HepG2 (cell line): ENCODE measurements around the gene SHROOM1. TPM values are rescaled to one million over a fixed set of nuclear protein-coding genes. Genes with fewer than 3 reads are reported as not detected.

Experiments
- MAFK ChIP-seq, 2 experiments: IDR thresholded peaks in 1 of 2; conservative IDR thresholded peaks in 1 of 2; 2 replicates each; pipeline ENCODE4 v1.6.1; 2011; ENCODE audit warnings: improper control_type of control experiment in 2 of 2, low read length in 2 of 2
- SRSF9 ChIP-seq: fragments of 200-400 bp; formaldehyde crosslinking; IDR thresholded peaks from 2 replicates; pipeline ENCODE4 v1.6.1; 2018; ENCODE audit warnings: borderline replicate concordance, mild to moderate bottlenecking, low read depth, low read length; ENCODE audit not compliant: insufficient read depth, poor library complexity, severe bottlenecking
- TBX3 ChIP-seq: fragments of 450-650 bp; IDR thresholded peaks from 2 replicates; pipeline ENCODE4 v1.6.1; 2017; ENCODE audit warnings: antibody characterized with exemption, mild to moderate bottlenecking, inconsistent platforms, borderline replicate concordance
- ZBTB7B ChIP-seq: sonication (generic); formaldehyde crosslinking; IDR thresholded peaks from 2 replicates; pipeline ENCODE4 v1.4.0; 2020; ENCODE audit warnings: missing genetic modification reagents
- ZNF263 ChIP-seq: sonication (generic); formaldehyde crosslinking; IDR thresholded peaks from 2 replicates; pipeline ENCODE4 v1.4.0; 2020; ENCODE audit warnings: missing genetic modification reagents
- ZNF331 ChIP-seq: sonication (generic); formaldehyde crosslinking; IDR thresholded peaks from 2 replicates; pipeline ENCODE4 v1.4.0; 2020; ENCODE audit warnings: missing genetic modification reagents
- ZNF619 ChIP-seq: sonication (generic); formaldehyde crosslinking; IDR thresholded peaks from 2 replicates; pipeline ENCODE4 v1.4.0; 2020; ENCODE audit warnings: mild to moderate bottlenecking, missing genetic modification reagents
- polyA plus RNA-seq, 8 experiments: library from polyadenylated mRNA; depleted of rRNA in 3 of 8; stranded (reverse) in 7 of 8; unstranded in 1 of 8; fragments of >200 nt; fragmentation: Illumina TruSeq in 4 of 8; extraction: Trizol in 4 of 8; gene quantifications; 2 replicates each; pipeline versions ENCODE4 v1.2.1 to v1.2.3, GENCODE V29; 2011 to 2016; ENCODE audit warnings: low read depth in 4 of 8, missing spikeins in 1 of 8, mixed read lengths in 1 of 8; ENCODE audit not compliant: insufficient read depth in 1 of 8
- total RNA-seq, 5 experiments: library from RNA; depleted of rRNA; stranded (reverse); fragments of >200 nt; fragmentation: Illumina TruSeq; extraction: Trizol; gene quantifications; 2 replicates each; pipeline ENCODE4 v1.2.3, GENCODE V29; 2016; ENCODE audit warnings: low read depth in 1 of 5
- TF ChIP-seq, protein P1 (sequence below): sonication (generic); formaldehyde crosslinking; IDR thresholded peaks from 2 replicates; pipeline ENCODE4 v1.5.0; 2020; ENCODE audit warnings: missing genetic modification reagents, mild to moderate bottlenecking, borderline replicate concordance
- TF ChIP-seq, protein P2 (sequence below): sonication (generic); formaldehyde crosslinking; IDR thresholded peaks from 2 replicates; pipeline ENCODE4 v1.4.0; 2020; ENCODE audit warnings: missing genetic modification reagents
- TF ChIP-seq, protein P3 (sequence below): sonication (generic); formaldehyde crosslinking; IDR thresholded peaks from 2 replicates; pipeline ENCODE4 v1.4.0; 2020; ENCODE audit warnings: mild to moderate bottlenecking, missing genetic modification reagents
- TF ChIP-seq, protein P4 (sequence below), 2 experiments: sonication (generic) in 1 of 2; formaldehyde crosslinking in 1 of 2; IDR thresholded peaks; 2 replicates each; pipeline versions ENCODE4 v1.6.1 to v1.9.0; 2014 to 2022; ENCODE audit warnings: antibody characterized with exemption in 1 of 2, borderline replicate concordance in 1 of 2, inconsistent platforms in 1 of 2, low read depth in 1 of 2, missing genetic modification reagents in 1 of 2

Gene SHROOM1
- total and polyA plus RNA-seq, 2 of the 13 experiments (the other 11 are each of a cell fraction or from before 2014, with no cell fraction given): 18.2 to 25.7 TPM

DNA sequence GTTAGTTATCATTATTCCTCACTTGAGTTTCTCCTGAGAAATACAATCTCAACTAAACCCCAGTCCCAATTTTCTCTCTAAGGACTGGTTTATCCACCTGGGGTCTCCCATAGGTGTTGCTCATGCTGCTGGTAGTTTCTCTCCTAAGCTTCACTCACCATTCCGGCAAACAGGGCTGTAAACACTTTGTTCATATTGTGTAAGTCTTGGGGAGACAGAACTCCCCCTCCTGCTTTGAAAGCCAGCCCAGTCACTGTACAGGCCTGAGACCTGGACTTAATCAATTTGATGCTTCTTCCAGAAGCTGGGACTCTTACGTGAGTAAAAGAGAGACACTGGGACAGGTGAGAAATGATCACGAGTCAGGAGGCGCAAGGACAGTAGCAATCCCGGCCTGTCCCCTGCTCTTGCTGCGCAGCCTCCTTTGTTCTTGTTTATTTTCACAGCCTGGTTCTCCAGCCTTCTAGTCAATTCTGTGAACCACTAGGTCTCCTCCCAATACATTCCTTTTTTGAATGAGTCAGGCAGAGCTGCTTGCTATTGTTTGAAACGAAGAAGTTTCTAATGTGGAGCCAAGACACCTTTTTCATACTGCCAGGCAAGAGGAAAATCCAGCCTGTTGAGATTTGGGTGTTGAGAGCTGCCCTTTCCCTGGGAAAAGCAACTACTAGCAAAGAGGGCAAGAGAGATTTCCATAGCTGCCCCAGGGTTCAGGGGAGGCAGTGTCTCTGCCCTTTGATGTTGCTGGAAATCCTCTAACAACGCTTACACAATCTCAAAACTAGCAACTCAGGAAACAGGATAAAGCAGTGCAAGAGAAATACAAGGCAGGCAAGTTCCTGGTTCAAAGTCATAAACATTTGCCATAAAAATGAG is 9.2 kb upstream of the SHROOM1 start (continued):
- TF ChIP-seq, protein P1, sequence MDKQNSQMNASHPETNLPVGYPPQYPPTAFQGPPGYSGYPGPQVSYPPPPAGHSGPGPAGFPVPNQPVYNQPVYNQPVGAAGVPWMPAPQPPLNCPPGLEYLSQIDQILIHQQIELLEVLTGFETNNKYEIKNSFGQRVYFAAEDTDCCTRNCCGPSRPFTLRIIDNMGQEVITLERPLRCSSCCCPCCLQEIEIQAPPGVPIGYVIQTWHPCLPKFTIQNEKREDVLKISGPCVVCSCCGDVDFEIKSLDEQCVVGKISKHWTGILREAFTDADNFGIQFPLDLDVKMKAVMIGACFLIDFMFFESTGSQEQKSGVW: no peak
- TF ChIP-seq ZNF331 (CRISPR knock-in tag) (peak; percentile 84), ZNF263 (CRISPR knock-in tag) (0 out of 2 replicates have a peak, but pooled peaks have one; percentile 11), SRSF9 (no peak), ZBTB7B (peak; percentile 17; the same call in 1 of the 2 replicates), MAFK (conservative IDR thresholded peaks at IDR 0.05 in 1 of 2, IDR thresholded peaks at IDR 0.05 in 1 of 2; ENCODE audit: low read length in 2 of 2) (no peak), TBX3 (peak; percentile 19; the same call in 1 of the 2 replicates), ZNF619 (CRISPR knock-in tag) (peak; percentile 59; the same call in 1 of the 2 replicates)
- TF ChIP-seq, protein P2, sequence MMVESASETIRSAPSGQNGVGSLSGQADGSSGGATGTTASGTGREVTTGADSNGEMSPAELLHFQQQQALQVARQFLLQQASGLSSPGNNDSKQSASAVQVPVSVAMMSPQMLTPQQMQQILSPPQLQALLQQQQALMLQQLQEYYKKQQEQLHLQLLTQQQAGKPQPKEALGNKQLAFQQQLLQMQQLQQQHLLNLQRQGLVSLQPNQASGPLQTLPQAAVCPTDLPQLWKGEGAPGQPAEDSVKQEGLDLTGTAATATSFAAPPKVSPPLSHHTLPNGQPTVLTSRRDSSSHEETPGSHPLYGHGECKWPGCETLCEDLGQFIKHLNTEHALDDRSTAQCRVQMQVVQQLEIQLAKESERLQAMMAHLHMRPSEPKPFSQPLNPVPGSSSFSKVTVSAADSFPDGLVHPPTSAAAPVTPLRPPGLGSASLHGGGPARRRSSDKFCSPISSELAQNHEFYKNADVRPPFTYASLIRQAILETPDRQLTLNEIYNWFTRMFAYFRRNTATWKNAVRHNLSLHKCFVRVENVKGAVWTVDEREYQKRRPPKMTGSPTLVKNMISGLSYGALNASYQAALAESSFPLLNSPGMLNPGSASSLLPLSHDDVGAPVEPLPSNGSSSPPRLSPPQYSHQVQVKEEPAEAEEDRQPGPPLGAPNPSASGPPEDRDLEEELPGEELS: peak; percentile 88
- TF ChIP-seq, protein P3, sequence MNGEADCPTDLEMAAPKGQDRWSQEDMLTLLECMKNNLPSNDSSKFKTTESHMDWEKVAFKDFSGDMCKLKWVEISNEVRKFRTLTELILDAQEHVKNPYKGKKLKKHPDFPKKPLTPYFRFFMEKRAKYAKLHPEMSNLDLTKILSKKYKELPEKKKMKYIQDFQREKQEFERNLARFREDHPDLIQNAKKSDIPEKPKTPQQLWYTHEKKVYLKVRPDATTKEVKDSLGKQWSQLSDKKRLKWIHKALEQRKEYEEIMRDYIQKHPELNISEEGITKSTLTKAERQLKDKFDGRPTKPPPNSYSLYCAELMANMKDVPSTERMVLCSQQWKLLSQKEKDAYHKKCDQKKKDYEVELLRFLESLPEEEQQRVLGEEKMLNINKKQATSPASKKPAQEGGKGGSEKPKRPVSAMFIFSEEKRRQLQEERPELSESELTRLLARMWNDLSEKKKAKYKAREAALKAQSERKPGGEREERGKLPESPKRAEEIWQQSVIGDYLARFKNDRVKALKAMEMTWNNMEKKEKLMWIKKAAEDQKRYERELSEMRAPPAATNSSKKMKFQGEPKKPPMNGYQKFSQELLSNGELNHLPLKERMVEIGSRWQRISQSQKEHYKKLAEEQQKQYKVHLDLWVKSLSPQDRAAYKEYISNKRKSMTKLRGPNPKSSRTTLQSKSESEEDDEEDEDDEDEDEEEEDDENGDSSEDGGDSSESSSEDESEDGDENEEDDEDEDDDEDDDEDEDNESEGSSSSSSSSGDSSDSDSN (CRISPR knock-in tag): peak; percentile 67
- TF ChIP-seq, protein P4, sequence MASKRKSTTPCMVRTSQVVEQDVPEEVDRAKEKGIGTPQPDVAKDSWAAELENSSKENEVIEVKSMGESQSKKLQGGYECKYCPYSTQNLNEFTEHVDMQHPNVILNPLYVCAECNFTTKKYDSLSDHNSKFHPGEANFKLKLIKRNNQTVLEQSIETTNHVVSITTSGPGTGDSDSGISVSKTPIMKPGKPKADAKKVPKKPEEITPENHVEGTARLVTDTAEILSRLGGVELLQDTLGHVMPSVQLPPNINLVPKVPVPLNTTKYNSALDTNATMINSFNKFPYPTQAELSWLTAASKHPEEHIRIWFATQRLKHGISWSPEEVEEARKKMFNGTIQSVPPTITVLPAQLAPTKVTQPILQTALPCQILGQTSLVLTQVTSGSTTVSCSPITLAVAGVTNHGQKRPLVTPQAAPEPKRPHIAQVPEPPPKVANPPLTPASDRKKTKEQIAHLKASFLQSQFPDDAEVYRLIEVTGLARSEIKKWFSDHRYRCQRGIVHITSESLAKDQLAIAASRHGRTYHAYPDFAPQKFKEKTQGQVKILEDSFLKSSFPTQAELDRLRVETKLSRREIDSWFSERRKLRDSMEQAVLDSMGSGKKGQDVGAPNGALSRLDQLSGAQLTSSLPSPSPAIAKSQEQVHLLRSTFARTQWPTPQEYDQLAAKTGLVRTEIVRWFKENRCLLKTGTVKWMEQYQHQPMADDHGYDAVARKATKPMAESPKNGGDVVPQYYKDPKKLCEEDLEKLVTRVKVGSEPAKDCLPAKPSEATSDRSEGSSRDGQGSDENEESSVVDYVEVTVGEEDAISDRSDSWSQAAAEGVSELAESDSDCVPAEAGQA (IDR thresholded peaks at IDR 0.05; ENCODE audit: low read depth): no peak
- TF ChIP-seq, protein P4 (CRISPR knock-in tag; IDR thresholded peaks at IDR 0.05; ENCODE audit: borderline replicate concordance): no peak
